HepG2 (cell line): ENCODE measurements around the gene CCDC191. TPM values are rescaled to one million over a fixed set of nuclear protein-coding genes. Genes with fewer than 3 reads are reported as not detected.
A peak's percentile ranks its signal among the peaks of the same experiment; 100 is the strongest.

Source experiments
- CCDC6 ChIP-seq: sonication (generic); formaldehyde crosslinking; IDR thresholded peaks from 2 replicates; pipeline ENCODE4 v1.8.1; 2022; ENCODE audit warnings: mild to moderate bottlenecking, missing genetic modification reagents, moderate library complexity
- ELF1 ChIP-seq: sonication (generic); formaldehyde crosslinking; IDR thresholded peaks from 2 replicates; pipeline ENCODE4 v1.4.0; 2020; ENCODE audit warnings: missing genetic modification reagents
- FOXA3 ChIP-seq: IDR thresholded peaks from 2 replicates; pipeline ENCODE4 v1.6.1; 2016; ENCODE audit warnings: missing genetic modification reagents, missing compliant biosample characterization
- GABPB1 ChIP-seq: IDR thresholded peaks from 2 replicates; pipeline ENCODE4 v1.6.1; 2016; ENCODE audit warnings: mild to moderate bottlenecking, missing genetic modification reagents, moderate library complexity, missing compliant biosample characterization
- HNF4G ChIP-seq, 2 experiments: sonication (generic) in 1 of 2; formaldehyde crosslinking in 1 of 2; IDR thresholded peaks; 2 replicates each; pipeline versions ENCODE4 v1.4.0 to v1.6.1; 2011 to 2020; ENCODE audit warnings: borderline replicate concordance in 2 of 2, low read depth in 2 of 2, mild to moderate bottlenecking in 2 of 2, low read length in 1 of 2, missing genetic modification reagents in 1 of 2, moderate library complexity in 1 of 2
- HNRNPLL ChIP-seq: fragments of 200-400 bp; formaldehyde crosslinking; IDR thresholded peaks from 2 replicates; pipeline ENCODE4 v1.6.1; 2017; ENCODE audit warnings: mild to moderate bottlenecking, low read depth, low read length; ENCODE audit not compliant: poor library complexity, severe bottlenecking
- ISX ChIP-seq: sonication (generic); formaldehyde crosslinking; conservative IDR thresholded peaks from 2 replicates; pipeline ENCODE4 v1.5.0; 2020; ENCODE audit warnings: missing genetic modification reagents
- PHF8 ChIP-seq: sonication (generic); formaldehyde crosslinking; IDR thresholded peaks from 2 replicates; pipeline ENCODE4 v1.5.0; 2020; ENCODE audit warnings: missing genetic modification reagents
- RBFOX2 ChIP-seq: fragments of 200-400 bp; formaldehyde crosslinking; IDR thresholded peaks from 2 replicates; pipeline ENCODE4 v1.6.1; 2017; ENCODE audit warnings: low read depth, mild to moderate bottlenecking, low read length
- REST ChIP-seq, 2 experiments: IDR thresholded peaks; 2 replicates each; pipeline ENCODE4 v1.6.1; 2011 to 2012; ENCODE audit warnings: low read length in 2 of 2, borderline replicate concordance in 1 of 2, low read depth in 1 of 2, mild to moderate bottlenecking in 1 of 2, moderate library complexity in 1 of 2
- ZNF207 ChIP-seq: fragments of 450-650 bp; IDR thresholded peaks from 2 replicates; pipeline ENCODE4 v1.6.1; 2016; ENCODE audit warnings: antibody characterized with exemption, borderline replicate concordance
- ZNF546 ChIP-seq: sonication (generic); formaldehyde crosslinking; conservative IDR thresholded peaks from 2 replicates; pipeline ENCODE4 v1.8.1; 2023; ENCODE audit warnings: mild to moderate bottlenecking, missing genetic modification reagents
- ZNF619 ChIP-seq: sonication (generic); formaldehyde crosslinking; IDR thresholded peaks from 2 replicates; pipeline ENCODE4 v1.4.0; 2020; ENCODE audit warnings: mild to moderate bottlenecking, missing genetic modification reagents
- ZNF777 ChIP-seq: sonication (generic); formaldehyde crosslinking; IDR thresholded peaks from 2 replicates; pipeline ENCODE4 v1.4.0; 2020; ENCODE audit warnings: missing genetic modification reagents
- ZNF891 ChIP-seq: sonication (generic); formaldehyde crosslinking; IDR thresholded peaks from 2 replicates; pipeline ENCODE4 v1.5.0; 2020; ENCODE audit warnings: mild to moderate bottlenecking, missing genetic modification reagents
- polyA plus RNA-seq, 8 experiments: library from polyadenylated mRNA; depleted of rRNA in 3 of 8; stranded (reverse) in 7 of 8; unstranded in 1 of 8; fragments of >200 nt; fragmentation: Illumina TruSeq in 4 of 8; extraction: Trizol in 4 of 8; gene quantifications; 2 replicates each; pipeline versions ENCODE4 v1.2.1 to v1.2.3, GENCODE V29; 2011 to 2016; ENCODE audit warnings: low read depth in 4 of 8, missing spikeins in 1 of 8, mixed read lengths in 1 of 8; ENCODE audit not compliant: insufficient read depth in 1 of 8
- total RNA-seq, 5 experiments: library from RNA; depleted of rRNA; stranded (reverse); fragments of >200 nt; fragmentation: Illumina TruSeq; extraction: Trizol; gene quantifications; 2 replicates each; pipeline ENCODE4 v1.2.3, GENCODE V29; 2016; ENCODE audit warnings: low read depth in 1 of 5
- TF ChIP-seq, protein P1 (sequence below): sonication (generic); formaldehyde crosslinking; IDR thresholded peaks from 2 replicates; pipeline ENCODE4 v1.4.0; 2020; ENCODE audit warnings: missing genetic modification reagents
- TF ChIP-seq, protein P2 (sequence below): sonication (generic); formaldehyde crosslinking; IDR thresholded peaks from 2 replicates; pipeline ENCODE4 v1.4.0; 2020; ENCODE audit warnings: missing genetic modification reagents; ENCODE audit errors: not compliant biosample characterization
- TF ChIP-seq, protein P3 (sequence below): sonication (generic); formaldehyde crosslinking; IDR thresholded peaks from 2 replicates; pipeline ENCODE4 v1.8.1; 2023; ENCODE audit warnings: mild to moderate bottlenecking, moderate library complexity, missing genetic modification reagents
- TF ChIP-seq, protein P4 (sequence below): sonication (generic); formaldehyde crosslinking; IDR thresholded peaks from 2 replicates; pipeline ENCODE4 v1.9.0; 2022; ENCODE audit warnings: low read depth, missing genetic modification reagents

The CCDC191 gene
- total and polyA plus RNA-seq, 2 of the 13 experiments (the other 11 are each of a cell fraction or from before 2014, with no cell fraction given) = 0.91 to 1.4 TPM

- TF ChIP-seq GABPB1 (CRISPR knock-in tag) (peak; percentile 29; the same call in 1 of the 2 replicates), ZNF891 (peak; percentile 47; the same call in 1 of the 2 replicates), ZNF207 (no peak), ZNF619 (CRISPR knock-in tag) (0 out of 2 replicates have a peak, but pooled peaks have one; percentile 39), HNF4G (IDR thresholded peaks at IDR 0.05; ENCODE audit: borderline replicate concordance, low read depth, low read length) (no peak), HNF4G (CRISPR knock-in tag; IDR thresholded peaks at IDR 0.05; ENCODE audit: borderline replicate concordance, low read depth) (0 out of 2 replicates have a peak, but pooled peaks have one; percentile 31), ZNF777 (CRISPR knock-in tag) (peak; percentile 49), ZNF546 (CRISPR knock-in tag) (no peak), ELF1 (CRISPR knock-in tag) (no peak), PHF8 (CRISPR knock-in tag) (0 out of 2 replicates have a peak, but pooled peaks have one; percentile 15), HNRNPLL (peak; percentile 52), RBFOX2 (peak; percentile 39; the same call in 1 of the 2 replicates), CCDC6 (CRISPR knock-in tag) (peak; percentile 66; the same call in 1 of the 2 replicates), ISX (CRISPR knock-in tag) (no peak), FOXA3 (CRISPR knock-in tag) (no peak), REST (IDR thresholded peaks at IDR 0.05; ENCODE audit: borderline replicate concordance in 1 of 2, low read depth in 1 of 2, low read length in 2 of 2) (no peak)
- TF ChIP-seq, protein P1, sequence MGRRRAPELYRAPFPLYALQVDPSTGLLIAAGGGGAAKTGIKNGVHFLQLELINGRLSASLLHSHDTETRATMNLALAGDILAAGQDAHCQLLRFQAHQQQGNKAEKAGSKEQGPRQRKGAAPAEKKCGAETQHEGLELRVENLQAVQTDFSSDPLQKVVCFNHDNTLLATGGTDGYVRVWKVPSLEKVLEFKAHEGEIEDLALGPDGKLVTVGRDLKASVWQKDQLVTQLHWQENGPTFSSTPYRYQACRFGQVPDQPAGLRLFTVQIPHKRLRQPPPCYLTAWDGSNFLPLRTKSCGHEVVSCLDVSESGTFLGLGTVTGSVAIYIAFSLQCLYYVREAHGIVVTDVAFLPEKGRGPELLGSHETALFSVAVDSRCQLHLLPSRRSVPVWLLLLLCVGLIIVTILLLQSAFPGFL (CRISPR knock-in tag) = no peak
- TF ChIP-seq, protein P2, sequence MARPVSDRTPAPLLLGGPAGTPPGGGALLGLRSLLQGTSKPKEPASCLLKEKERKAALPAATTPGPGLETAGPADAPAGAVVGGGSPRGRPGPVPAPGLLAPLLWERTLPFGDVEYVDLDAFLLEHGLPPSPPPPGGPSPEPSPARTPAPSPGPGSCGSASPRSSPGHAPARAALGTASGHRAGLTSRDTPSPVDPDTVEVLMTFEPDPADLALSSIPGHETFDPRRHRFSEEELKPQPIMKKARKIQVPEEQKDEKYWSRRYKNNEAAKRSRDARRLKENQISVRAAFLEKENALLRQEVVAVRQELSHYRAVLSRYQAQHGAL (CRISPR knock-in tag) = no peak
- TF ChIP-seq, protein P3, sequence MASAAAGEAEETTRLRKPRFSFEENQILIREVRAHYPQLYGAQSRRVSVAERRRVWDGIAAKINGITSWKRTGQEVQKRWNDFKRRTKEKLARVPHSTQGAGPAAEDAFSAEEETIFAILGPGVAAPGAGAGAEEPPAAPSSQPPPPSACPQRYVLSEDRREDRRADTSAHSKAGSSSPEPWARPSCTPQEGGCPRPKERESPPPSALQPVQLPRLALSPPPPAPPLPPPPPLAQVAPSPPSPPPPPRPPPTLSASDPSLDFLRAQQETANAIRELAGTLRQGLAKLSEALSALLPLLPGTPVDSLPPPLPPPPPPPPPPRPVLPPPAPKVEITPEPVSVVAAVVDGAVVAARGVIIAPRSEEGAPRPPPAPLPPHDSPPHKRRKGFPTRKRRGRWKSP (CRISPR knock-in tag) = peak; percentile 36; the same call in 1 of the 2 replicates
- TF ChIP-seq, protein P4, sequence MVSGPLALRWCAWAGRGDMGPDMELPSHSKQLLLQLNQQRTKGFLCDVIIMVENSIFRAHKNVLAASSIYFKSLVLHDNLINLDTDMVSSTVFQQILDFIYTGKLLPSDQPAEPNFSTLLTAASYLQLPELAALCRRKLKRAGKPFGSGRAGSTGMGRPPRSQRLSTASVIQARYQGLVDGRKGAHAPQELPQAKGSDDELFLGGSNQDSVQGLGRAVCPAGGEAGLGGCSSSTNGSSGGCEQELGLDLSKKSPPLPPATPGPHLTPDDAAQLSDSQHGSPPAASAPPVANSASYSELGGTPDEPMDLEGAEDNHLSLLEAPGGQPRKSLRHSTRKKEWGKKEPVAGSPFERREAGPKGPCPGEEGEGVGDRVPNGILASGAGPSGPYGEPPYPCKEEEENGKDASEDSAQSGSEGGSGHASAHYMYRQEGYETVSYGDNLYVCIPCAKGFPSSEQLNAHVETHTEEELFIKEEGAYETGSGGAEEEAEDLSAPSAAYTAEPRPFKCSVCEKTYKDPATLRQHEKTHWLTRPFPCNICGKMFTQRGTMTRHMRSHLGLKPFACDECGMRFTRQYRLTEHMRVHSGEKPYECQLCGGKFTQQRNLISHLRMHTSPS (CRISPR knock-in tag) = no peak
Observed at GRCh38 chr3:113948015-113948917, 108.1 kb downstream of the CCDC191 start (continued).
